HG03378 (cell line): ENCODE data around the gene RNASE2.
A peak's percentile ranks its signal among the peaks of the same experiment; 100 is the strongest.
"Not testable (repeated sequence)": the region's sequence is repeated elsewhere in the genome, so short reads cannot be mapped to it uniquely, and the experiment has no call there.

Experiments used
- ATAC-seq: cut with Tn5 transposase; IDR thresholded peaks from one replicate; pipeline ENCODE4 v1.9.1; 2021; ENCODE audit warnings: mild to moderate bottlenecking, moderate library complexity; ENCODE audit not compliant: unreplicated experiment

The RNASE2 gene

DNA sequence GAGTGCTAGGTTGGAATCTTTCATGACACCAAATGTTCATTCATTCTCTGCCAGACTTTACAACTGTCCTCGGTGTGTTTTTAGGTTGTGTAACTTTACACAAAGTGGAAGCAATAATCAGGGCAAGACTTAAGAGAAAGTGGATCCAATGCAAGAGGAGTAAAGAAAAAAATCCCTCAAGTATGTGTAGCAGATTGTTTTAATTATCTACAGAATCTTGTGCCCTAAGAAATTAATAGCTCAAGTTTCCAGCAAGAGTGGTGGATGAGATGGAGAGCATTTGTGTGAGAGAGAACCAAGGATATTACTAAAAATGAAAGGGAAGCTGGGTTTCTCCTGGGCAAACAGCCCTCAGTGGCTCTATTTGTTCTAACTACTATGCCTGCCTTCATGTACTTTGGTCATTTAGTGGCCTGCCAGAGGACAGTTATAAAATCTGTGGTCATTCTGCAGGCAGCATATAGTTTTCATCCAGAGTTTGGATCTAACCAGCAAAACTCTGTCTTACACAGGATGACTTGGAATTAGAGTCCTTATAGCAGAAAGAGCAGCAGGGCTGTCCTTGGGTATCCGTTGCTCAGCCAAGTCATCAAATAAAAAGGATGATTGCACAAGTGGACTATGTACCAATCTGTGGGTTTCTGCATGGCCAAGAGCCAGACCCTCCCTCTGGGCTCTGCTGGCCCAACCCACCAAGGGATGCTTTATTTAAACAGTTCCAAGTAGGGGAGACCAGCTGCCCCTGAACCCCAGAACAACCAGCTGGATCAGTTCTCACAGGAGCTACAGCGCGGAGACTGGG lies at the start of gene RNASE2:
TSS of gene RNASE2 (plus strand) at position 752 of the 802 bp plus-strand sequence. CDS start 285 bp downstream, outside the sequence.
- ATAC-seq, result not testable (repeated sequence)

DNA sequence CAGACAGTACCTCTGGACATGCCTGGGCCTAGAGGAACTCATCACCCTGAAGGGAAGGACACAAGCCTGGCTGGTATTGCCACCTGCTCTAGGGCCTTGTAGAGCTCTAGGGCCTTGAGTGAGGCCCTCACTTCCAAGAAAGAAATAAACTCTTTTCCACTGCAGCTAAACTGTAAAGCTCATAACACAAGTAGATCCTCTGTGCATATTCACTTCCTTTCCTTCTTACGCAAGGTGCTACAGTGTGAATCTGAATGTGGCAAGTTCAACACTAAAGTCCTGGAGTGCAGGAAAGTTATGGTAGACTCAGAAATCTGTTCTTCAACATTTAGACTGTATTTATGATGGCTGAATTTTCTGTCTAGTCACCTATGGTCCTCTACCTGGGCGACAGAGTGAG lies 49.6 kb upstream of the RNASE2 start:
- ATAC-seq, result no peak

DNA sequence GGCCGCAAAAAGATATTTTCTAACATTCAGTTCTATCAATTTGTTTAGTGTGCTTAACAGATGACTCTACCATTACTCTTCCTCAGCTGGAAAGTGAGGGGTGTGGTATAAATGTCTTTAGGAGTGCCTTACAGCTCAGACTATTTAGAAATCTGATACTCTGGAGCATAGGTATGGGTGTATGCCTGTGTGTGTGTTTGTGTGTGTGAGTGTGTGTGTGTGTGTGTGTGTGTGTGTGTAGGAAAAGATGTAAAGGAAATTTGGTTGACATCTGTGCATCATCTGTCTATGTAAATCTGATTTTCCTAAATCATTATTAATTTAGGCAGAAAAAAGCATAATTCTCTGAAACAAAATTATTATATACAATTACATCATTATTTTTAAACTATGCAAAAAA lies 48.1 kb upstream of the RNASE2 start:
- no peak for ATAC-seq

DNA sequence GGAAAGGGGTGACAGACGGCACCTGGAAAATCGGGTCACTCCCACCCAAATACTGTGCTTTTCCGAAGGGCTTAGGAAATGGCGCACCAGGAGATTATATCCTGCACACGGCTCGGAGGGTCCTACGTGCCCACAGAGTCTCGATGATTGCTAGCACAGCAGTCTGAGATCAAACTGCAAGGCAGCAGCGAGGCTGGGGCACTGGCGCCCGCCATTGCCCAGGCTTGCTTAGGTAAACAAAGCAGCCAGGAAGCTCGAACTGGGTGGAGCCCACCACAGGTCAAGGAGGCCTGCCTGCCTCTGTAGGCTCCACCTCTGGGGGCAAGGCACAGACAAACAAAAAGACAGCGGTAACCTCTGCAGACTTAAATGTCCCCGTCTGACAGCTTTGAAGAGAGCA lies 44.5 kb upstream of the RNASE2 start:
- ATAC-seq, result not testable (repeated sequence)

DNA sequence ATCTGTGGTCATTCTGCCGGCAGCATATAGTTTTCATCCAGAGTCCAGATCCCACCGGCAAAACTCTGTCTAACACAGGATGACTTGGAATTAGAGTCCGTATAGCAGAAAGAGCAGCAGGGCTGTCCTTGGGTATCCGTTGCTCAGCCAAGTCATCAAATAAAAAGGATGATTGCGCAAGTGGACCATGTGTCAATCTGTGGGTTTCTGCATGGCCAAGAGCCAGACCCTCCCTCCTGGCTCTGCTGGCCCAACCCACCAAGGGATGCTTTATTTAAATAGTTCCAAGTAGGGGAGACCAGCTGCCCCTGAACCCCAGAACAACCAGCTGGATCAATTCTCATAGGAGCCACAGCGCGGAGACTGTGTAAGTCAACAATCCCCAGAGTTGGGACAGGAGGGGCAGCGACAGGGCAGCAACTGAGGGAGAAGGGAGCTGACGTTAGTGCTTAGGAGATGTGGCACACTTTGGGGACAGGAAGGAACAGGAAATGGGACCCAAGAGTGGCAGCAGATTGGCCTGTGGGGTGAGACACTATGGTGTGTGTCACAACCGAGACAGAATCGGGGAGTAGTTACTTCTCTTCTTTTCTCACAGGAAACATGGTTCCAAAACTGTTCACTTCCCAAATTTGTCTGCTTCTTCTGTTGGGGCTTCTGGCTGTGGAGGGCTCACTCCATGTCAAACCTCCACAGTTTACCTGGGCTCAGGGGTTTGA lies 36.1 kb upstream of the RNASE2 start:
- ATAC-seq, result not testable (repeated sequence)

DNA sequence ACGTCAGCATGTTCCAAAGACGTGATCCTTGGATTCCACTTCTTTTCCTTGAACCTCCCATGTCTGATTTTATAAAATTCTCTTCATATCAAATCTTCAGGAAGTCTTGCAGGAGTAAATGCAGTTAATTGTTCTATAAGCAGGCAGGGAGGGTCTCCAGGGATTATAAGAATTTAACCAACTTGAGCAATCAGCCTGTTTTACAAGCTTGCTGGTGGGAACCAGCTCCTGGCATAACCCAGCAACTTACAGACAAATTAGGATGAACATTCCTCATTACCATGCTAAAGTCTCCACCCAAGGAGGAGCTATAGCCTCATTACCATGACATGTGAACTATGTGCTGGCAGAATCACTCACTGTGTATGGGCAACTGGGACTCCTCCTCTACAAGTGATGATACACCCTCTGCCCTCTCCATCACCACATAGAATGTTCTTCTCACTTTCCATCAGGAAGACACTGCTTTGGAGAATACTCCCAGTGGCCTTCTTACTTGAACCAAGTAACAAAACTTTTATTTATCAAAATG lies 31.5 kb upstream of the RNASE2 start:
- ATAC-seq, result not testable (repeated sequence)

DNA sequence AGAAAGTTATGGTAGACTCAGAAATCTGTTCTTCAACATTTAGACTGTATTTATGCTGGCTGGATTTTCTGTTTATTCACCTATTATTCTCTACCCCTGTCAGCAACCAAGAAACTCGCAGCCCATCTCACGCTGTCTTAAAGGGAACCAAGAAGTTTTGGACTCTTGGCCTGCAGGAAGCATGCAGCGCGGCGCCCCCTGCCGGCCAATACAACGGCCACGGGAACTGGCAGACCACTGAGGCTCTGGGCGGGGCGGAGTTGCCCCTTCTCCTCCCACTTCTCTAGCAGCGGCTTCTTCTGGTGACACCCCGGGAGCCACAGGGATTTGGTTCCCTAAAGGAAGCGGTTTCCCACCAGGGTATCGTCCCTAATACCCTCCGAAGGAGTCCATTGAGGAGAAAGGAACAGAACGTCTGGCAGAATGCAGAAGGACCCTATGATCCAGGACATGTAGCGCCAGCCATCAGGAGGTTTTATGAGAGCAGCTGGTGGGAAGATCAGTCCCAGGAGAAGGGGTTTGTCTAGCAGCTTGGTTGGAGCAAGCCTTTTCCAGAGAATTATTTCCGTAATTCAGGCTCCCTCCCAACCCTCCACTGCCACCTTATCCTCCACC lies 21.0 kb upstream of the RNASE2 start:
- ATAC-seq, result no peak

DNA sequence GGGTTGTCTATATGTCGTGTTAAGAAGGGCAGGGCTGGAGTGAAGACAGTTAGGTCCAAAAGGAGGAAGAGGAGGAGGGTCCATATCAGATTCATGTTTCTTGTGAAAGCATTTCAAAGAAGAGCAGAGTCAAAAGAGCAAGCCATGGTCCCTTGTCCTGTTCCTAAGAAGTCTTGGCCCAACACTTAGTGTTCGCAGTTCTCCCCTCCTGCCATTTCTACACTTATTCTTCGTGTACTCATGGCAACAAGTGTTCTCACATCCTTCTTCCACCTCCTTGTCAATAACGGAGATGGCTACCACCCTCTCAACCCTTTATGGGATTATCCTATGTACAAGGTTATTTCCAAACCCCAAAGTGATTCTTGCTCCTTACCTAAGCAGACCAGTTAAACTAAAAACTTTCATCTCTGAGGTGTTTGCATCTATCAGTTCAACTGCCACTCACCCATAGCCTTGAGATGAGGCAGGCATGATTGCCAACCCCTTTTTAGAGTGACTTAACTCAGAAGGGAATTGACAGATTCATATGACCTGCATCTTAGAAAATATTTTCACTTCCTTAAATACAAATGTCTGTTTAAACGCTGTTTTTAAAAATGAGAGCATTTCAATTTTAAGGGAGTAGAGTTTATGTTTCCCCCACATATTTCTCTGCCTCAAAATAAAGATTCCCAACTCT lies 19.8 kb upstream of the RNASE2 start:
- no peak for ATAC-seq

DNA sequence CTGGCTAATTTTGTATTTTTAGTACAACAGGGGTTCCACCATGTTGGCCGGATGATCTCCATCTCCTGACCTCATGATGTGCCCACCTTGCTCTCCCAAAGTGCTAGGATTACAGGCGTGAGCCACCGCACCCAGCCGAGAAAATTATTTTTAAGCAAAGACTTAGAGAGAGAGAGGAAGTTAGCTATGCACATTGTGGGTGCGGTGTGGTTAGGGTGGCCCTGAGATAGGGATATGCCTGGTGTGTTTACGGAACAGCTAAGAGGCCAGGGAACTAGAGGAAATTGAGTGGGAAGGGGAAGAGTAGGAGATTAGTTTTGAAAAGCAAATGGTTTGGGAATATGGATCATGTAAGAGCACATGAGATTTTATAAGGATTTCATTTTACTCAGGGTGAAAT lies 10.1 kb upstream of the RNASE2 start:
- not testable (repeated sequence) for ATAC-seq

DNA sequence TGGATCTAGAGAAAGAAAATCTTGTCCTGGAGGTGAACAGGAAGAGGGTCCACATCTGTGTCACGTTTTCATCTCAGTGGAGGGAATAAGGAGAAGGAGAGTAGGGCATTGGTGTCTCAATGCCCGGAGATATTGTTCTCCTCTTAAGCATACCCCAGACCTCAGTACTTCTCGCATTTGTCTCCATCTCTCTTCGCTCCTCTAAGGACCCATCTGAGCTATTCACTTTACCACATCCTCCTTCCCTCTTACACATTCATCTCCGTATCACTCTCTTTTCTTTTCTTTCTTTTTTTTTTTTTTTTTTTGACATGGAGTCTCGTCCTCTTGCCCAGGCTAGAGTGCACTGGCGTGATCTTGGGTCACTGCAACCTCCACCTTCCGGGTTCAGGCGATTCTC lies 8.6 kb upstream of the RNASE2 start:
- not testable (repeated sequence) for ATAC-seq

DNA sequence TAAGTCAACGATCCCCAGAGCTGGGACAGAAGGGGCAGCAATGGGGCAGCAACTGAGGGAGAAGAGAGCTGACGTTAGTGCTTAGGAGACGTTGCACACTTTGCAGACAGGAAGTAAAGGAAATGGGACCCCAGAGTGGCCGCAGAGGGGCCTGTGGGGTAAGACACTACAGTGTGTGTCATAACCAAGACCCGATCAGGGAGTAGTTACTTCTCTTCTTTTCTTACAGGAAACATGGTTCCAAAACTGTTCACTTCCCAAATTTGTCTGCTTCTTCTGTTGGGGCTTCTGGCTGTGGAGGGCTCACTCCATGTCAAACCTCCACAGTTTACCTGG lies 219 bp downstream of the RNASE2 start:
- not testable (repeated sequence) for ATAC-seq

DNA sequence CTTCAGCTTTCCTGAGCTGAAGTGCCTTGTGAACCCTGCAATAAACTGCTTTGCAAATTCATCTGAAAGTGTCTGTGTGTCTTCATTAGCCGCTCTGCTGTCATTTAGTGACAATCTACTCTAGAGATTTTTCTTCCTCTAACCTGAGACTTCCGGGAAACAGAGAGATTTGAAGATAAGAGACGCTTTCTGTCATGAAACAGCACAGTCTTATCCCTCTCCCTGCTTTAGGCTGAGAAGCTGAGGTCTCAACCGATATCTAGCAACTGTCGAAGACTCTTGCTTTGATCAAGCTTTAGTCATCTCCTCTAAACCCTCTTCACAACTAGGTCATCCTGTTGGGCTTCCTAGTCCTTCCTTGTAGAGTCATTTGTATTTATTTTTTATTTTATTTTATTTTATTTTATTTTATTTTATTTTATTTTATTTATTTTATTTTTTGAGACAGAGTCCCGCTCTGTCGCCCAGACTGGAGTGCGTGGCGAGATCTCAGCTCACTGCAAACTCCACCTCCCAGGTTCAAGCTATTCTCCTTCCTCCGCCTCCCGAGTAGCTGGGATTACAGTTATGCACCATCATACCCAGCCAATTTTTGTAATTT lies 1.2 kb downstream of the RNASE2 start:
- no peak for ATAC-seq

DNA sequence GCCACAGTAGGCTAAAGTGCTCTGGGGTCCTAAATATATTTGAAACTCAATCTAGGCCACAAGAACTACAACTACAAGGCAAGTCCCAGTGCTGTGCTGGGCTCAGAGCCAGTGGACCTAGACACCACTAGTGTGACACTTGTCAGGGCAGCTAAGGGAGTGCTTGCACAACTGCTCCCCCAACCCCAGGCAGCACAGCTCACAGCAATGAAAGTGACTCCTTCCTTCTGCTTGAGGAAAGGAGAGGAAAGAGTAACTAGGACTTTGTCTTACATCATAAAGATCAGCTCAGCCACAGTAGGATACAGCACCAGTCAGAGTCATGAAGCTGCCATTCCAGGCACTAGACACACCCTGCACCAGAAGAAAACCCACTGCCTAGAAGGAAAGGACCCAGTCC lies 3.7 kb downstream of the RNASE2 start:
- ATAC-seq, result not testable (repeated sequence)

DNA sequence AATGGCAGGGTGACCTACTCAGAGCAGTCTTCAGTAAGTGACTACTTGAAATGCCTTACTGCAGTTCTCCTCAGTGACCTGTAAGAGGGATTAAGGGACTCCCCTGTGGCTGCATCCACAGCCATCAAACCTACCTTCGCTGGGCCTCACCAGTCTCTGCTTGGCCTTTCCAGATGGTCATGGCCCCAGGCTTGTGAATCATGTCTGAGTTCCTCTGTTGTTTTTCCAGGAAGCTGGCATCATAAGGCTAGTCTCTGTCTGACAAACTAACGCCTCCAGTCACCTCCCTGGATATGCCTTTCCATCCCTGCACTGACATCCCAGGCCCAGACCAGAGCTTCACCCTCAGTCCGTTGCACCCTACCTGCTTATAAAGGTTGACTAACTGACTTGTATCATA lies 14.0 kb downstream of the RNASE2 start:
- no peak for ATAC-seq

DNA sequence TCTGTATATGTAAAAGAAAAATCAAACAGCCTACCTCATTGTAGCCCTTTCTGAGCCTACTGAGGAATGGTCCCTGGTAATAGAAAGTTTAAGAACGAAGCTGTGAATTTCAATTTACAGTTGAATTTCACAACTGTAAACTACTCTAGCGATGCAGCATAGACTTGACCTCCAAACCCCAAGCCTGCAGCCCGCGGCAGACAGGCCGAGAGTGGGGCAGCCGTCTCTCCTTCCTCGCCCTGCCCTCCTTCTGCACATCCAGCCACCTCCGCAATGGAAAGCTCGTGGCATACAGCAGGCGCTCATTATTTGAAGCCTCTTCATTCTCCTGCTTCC lies 15.3 kb downstream of the RNASE2 start:
- ATAC-seq, result no peak

DNA sequence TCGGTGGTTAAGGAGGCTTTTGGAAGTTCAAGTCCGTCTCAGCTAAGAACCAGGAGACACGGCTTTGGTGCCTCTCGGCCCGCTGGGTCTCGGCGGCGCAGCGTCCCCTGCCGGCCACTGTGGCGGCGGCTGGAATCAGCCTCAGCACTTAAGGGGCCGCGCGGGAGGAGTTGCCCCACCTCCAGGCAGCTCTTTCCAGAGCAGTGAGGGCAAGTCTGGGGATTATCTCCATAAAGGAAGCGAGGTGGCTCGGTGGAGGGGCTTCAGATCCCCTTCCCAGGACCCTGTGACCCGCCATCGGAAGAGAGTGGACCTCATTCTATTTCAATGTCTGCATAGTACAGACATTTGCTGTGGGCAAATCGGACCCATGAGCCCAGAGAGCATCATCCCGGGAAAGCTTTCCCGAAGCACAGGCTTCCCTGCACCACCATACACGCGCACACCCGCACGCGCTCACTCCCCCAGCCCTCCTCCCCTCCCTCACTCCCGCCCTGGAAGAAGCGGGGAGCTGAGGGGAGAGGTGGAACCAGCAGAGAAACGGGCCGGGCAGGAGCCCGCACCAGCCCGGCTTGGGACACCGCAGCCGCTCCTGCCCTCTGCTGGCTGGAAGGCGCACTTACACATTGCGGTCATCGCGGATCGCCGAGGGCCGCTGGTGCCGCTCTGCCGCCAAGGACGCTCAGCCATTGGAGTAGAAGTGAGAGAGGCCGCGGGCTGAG lies 15.9 kb downstream of the RNASE2 start:
- ATAC-seq, result peak; percentile 85

DNA sequence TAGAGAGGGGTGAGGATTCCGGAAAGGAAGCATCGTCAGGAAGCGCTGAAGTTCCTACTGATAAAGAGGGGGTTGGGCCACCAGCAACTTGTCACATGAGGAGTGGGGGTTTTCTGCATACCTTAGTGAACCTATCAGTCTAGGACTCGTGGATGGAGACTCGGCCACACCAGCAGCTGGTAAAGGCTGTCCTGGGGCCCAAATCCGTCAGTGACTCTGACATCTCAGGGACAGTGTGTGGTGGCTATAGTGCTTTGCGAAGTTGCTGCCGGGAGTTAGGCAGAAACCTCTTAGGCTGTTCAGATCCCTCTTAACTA lies 16.4 kb downstream of the RNASE2 start:
- ATAC-seq, result peak; percentile 30

DNA sequence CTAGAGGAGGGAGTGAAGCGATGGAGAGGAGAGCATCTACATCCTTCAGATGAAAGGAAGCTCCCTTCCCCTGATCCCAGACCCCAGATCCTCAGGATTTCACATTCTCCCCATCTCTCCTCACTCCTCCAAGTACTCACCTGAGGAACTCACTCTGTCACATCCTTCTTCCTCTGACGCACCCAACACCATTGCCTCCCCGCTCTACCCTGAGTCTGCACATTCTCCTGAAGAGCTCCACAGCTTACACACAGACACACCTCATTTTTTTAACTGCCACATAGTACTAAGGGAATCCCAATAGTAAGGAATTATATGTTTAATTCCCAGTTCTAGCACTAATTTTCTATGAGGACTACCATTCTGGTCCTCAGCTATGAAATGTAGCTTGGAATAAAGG lies 18.2 kb downstream of the RNASE2 start:
- ATAC-seq, result no peak

DNA sequence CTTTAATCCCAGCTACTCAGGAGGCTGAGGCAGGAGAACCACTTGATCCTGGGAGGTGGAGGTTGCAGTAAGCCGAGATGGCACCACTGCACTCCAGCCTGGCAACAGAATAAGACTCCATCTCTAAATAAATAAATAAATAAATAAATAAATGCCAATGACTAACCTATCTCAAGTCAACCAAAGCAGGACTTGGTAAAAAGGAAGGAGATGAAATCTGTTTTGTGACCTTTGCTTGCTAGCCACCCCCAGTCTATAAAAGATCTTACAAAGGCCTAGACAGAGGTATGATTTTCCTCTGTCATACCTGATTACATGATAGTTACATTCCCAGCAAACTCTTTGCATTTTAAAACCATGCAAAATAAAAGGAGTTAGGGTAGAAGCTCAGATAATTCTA lies 21.0 kb downstream of the RNASE2 start:
- no peak for ATAC-seq

DNA sequence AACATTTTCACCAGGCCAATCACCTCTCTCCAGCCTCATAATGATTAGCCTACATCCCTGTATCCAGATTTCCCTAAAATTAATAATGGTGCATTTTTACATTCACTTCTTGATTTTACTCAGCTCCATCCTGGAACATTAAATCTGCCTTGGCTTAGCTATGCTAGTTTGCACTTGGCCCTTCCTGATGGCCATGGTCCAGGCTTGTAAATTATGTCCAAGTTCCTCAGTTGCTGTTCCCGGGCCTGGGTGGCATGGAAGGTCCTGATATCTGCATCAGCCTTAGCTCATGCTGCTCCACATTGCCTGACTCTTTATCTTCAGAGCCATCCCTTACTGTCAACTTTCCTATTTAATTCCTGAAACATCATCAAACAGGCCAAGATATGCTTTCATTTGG lies 23.4 kb downstream of the RNASE2 start:
- no peak for ATAC-seq
